Right renal cortex interstitium (tissue), 3 donors: ENCODE results near the gene PRR16. TPM values are rescaled to one million over a fixed set of nuclear protein-coding genes. Genes with fewer than 3 reads are reported as not detected.

Experiments used
- DNase-seq, 3 donors: peaks; one replicate each; pipeline ENCODE4 v3.0.0-alpha.2; 2013; ENCODE audit warnings: low read depth in 3 of 3, low spot score in 2 of 3
- polyA plus RNA-seq, 3 donors: library from polyadenylated mRNA; unstranded; fragments of 120-200 nt; gene quantifications; one replicate each; pipeline ENCODE4 v1.2.1, GENCODE V29; 2013; ENCODE audit not compliant: insufficient read length in 3 of 3

PRR16 gene
- polyA plus RNA-seq, 3 donors = 2.9 to 5.4 (median 4.6) TPM

GRCh38 chr5:120567066-120567465 lies 103.0 kb downstream of the PRR16 start:
- DNase-seq = no peak

GRCh38 chr5:120567921-120568320 lies 103.8 kb downstream of the PRR16 start:
- no peak for DNase-seq

- no peak for DNase-seq
These were observed 104.6 kb downstream of the PRR16 start for GRCh38 chr5:120568711-120569110.

- no peak for DNase-seq
These were observed 112.5 kb downstream of the PRR16 start for GRCh38 chr5:120576588-120576987.

- no peak for DNase-seq
These were observed 118.5 kb downstream of the PRR16 start for GRCh38 chr5:120582635-120583034.

- no peak for DNase-seq
These were observed 122.5 kb downstream of the PRR16 start for GRCh38 chr5:120586646-120587045.

- no peak for DNase-seq
These were observed 127.8 kb downstream of the PRR16 start for GRCh38 chr5:120591911-120592310.

GRCh38 chr5:120599576-120599975 lies 135.5 kb downstream of the PRR16 start:
- DNase-seq = no peak

GRCh38 chr5:120600639-120601038 lies 136.5 kb downstream of the PRR16 start:
- DNase-seq = no peak

GRCh38 chr5:120602033-120602432 lies 137.9 kb downstream of the PRR16 start:
- DNase-seq = no peak

- no peak for DNase-seq
These were observed 140.8 kb downstream of the PRR16 start for GRCh38 chr5:120604884-120605283.

- DNase-seq = no peak
These were observed 141.4 kb downstream of the PRR16 start for GRCh38 chr5:120605325-120606079.

GRCh38 chr5:120609570-120609969 lies 145.5 kb downstream of the PRR16 start:
- DNase-seq = no peak

GRCh38 chr5:120610145-120610544 lies 146.0 kb downstream of the PRR16 start:
- no peak for DNase-seq

GRCh38 chr5:120613729-120614128 lies 149.6 kb downstream of the PRR16 start:
- DNase-seq = no peak

- no peak for DNase-seq
These were observed 150.6 kb downstream of the PRR16 start for GRCh38 chr5:120614531-120615180.

- no peak for DNase-seq
These were observed 152.0 kb downstream of the PRR16 start for GRCh38 chr5:120615967-120616645.

- no peak for DNase-seq
These were observed 157.2 kb downstream of the PRR16 start for GRCh38 chr5:120621339-120621738.

- DNase-seq = no peak
These were observed 160.0 kb downstream of the PRR16 start for GRCh38 chr5:120624021-120624563.

GRCh38 chr5:120628156-120628555 lies 164.1 kb downstream of the PRR16 start:
- DNase-seq = no peak

- no peak for DNase-seq
These were observed 166.4 kb downstream of the PRR16 start for GRCh38 chr5:120630550-120630949.
